ENCODE data around the gene HOXB1. TPM values are rescaled to one million over a fixed set of nuclear protein-coding genes. Genes with fewer than 3 reads are reported as not detected.

HOXB1 gene
- total RNA-seq, 2 donors from 2014 or later: not detected

DNA sequence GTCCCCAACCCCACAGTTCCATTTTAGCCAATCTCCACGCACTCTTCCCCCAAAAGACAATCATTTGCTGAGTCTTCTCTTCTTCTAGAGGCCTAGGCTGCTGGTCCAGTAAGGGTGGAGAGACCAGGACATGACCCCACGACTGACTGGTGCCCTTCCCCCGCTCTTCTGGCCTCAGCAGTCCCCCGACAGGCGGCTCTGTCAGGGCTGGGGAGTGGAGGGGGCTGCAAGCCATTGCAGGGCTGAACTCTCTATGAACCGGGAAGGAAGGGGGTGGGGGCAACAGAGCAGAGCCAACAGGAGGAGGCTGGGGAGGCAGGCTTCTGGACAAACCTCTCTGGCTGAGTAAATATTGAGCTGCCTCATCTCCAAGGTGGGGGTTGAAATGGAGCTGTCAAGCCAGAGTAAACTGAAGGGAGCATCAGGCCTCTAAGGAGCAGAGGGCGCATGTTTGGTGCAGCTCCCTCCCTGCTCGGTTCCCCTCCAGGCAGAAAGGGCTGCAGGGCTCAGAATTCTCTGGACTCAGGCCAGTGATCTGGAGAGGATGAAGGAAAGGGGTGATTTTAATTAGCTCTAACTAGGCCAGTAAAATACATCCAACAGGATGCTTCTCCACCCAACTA, 8.7 kb downstream of the HOXB1 start:
- H3K4me1 ChIP-seq: no peaks in the 10 kb centered on the region
- no peak for DNase-seq
- intact Hi-C loops (cut with DNase I): no loop called here
- TF ChIP-seq, protein P1, sequence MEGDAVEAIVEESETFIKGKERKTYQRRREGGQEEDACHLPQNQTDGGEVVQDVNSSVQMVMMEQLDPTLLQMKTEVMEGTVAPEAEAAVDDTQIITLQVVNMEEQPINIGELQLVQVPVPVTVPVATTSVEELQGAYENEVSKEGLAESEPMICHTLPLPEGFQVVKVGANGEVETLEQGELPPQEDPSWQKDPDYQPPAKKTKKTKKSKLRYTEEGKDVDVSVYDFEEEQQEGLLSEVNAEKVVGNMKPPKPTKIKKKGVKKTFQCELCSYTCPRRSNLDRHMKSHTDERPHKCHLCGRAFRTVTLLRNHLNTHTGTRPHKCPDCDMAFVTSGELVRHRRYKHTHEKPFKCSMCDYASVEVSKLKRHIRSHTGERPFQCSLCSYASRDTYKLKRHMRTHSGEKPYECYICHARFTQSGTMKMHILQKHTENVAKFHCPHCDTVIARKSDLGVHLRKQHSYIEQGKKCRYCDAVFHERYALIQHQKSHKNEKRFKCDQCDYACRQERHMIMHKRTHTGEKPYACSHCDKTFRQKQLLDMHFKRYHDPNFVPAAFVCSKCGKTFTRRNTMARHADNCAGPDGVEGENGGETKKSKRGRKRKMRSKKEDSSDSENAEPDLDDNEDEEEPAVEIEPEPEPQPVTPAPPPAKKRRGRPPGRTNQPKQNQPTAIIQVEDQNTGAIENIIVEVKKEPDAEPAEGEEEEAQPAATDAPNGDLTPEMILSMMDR (IDR thresholded peaks at IDR 0.05): no peak
- H3K9ac ChIP-seq (ENCODE audit: low read depth in 2 of 2, low read length in 2 of 2): no peak overlapping the region
- no peak overlapping the region for H3K4me3 ChIP-seq
- no peaks in the 10 kb centered on the region for H3K9me3 ChIP-seq
- no peaks in the 10 kb centered on the region for H3K36me3 ChIP-seq
- H3K27ac ChIP-seq: no peak overlapping the region
- peaks cover 2% of the 10 kb centered on the region for H3K27me3 ChIP-seq

DNA sequence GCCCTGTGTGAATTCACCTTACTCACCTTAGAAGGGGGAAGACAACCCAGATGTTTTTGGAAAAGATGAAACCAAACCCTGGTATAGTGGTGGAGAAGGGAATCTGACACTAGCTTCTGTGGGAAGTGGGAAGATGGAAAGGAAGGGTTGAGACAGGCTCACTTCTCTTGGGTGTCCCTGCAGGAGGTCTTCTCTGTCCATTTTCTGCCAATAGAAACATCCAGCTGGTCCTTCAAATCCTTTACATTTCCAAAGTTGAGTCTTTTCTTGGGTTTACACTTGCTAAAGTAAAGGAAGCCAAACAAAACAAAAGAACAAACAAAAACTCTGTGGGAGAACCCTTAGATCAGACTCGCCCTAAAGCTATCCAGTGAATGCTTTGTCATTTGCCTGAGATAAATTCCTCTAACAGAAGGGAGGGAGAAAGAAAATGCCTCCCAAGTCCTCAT, 10.2 kb downstream of the HOXB1 start:
- TF ChIP-seq, protein P1 (IDR thresholded peaks at IDR 0.05): no peak
- no peak overlapping the region for H3K9ac ChIP-seq (ENCODE audit: low read depth in 2 of 2, low read length in 2 of 2)
- H3K27me3 ChIP-seq: no peaks in the 10 kb centered on the region
- H3K4me3 ChIP-seq: no peak overlapping the region
- no peak overlapping the region for H3K27ac ChIP-seq
- intact Hi-C loops (cut with DNase I): no loop called here
- H3K9me3 ChIP-seq: no peaks in the 10 kb centered on the region
- no peaks in the 10 kb centered on the region for H3K36me3 ChIP-seq
- DNase-seq: no peak
- H3K4me1 ChIP-seq: no peaks in the 10 kb centered on the region

DNA sequence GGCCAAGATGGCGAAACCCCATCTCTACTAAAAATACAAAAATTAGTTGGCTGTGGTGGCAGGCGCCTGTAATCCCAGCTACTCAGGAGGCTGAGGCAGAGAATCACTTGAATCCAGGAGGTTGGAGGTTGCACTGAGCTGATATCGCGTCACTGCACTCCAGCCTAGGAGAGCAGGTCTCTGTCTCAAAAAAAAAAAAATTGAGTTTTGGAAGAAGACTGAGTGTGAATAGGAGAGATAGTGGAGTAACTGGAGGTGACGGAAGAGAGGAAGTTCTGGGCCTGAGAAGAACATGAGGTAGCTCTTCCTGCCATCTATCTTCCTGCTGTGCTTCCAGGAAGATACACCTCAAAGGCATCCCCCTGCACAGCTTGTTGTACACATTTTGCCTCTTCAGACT, 11.4 kb downstream of the HOXB1 start:
- no peak overlapping the region for H3K9ac ChIP-seq (ENCODE audit: low read depth in 2 of 2, low read length in 2 of 2)
- H3K27ac ChIP-seq: no peak overlapping the region
- H3K36me3 ChIP-seq: no peaks in the 10 kb centered on the region
- intact Hi-C loops (cut with DNase I): no loop called here
- no peaks in the 10 kb centered on the region for H3K9me3 ChIP-seq
- no peak for DNase-seq
- H3K27me3 ChIP-seq: no peaks in the 10 kb centered on the region
- TF ChIP-seq, protein P1 (IDR thresholded peaks at IDR 0.05): no peak
- no peak overlapping the region for H3K4me3 ChIP-seq
- H3K4me1 ChIP-seq: no peaks in the 10 kb centered on the region

DNA sequence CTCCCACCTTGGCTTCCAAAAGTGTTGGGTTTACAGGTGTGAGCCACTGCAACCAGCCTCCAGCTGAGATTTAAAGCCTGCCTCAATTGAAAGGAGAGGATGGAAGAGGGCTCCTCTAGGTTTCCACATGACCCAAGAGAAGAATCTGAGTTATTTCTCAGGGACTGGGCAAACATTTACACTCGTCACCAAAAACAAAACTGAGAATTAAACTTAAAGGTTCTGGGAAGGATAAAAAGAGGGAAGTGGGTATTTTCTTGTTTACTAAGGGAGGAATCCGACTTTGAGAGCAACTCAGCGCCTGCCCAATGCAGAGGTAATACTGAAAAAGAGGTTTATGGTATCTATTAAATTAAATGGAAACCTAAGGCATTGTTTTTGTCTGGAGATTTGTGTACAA, 13.3 kb downstream of the HOXB1 start:
- Histone ChIP-seq H3K4me1 (no peaks in the 10 kb centered on the region), H3K36me3 (no peaks in the 10 kb centered on the region), H3K4me3 (no peak overlapping the region), H3K27ac (no peak overlapping the region), H3K9me3 (no peaks in the 10 kb centered on the region), H3K27me3 (no peaks in the 10 kb centered on the region), H3K9ac (ENCODE audit: low read depth in 2 of 2, low read length in 2 of 2) (no peak overlapping the region)
- intact Hi-C loops (cut with DNase I): no loop called here
- TF ChIP-seq, protein P1 (IDR thresholded peaks at IDR 0.05): no peak
- DNase-seq: no peak

DNA sequence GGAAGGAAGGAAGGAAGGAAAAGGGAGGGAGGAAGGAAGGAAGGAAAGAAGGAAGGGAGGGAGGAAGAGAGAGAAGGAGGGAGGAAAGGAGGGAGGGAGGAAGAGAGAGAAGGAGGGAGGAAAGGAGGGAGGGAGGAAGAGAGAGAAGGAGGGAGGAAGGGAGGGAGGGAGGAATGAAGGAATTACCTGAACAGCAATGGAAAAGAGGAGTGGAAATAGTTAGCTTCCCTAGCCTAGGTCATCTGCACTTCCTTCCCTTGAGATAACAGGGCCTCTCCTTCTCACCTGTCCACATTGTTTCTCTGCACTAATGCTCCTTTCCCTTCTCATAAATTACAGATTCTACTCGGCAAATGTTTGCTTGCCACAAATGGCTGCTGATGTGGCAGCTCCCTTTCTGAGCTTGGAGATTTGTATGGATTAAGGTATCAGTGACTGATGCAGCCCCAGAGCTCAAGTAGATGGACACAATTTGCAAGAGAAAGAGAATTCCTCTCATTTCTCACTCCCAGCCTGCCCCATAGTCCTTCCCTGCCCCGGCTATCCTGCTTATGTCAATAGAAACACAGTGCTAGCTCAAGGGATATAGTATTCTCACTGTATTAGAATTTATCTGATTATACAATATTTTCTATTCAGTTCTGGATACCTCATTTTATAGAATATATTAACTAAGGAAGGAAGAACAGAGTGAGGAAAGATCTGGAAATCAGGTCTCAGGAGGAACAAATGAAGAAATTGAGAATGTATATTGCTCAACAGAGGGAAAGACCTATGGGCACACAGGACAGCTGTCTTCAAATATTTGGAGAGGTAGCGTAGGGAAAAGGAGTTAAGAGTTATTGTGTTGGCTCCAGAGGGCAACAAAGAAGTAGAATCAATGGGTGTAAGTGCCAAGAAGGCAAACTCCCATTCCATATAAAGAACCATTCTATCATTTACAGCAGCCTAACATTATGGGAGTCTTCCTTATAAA, 14.6 kb downstream of the HOXB1 start:
- TF ChIP-seq, protein P1 (IDR thresholded peaks at IDR 0.05): no peak
- no peak for DNase-seq
- no peak overlapping the region for H3K9ac ChIP-seq (ENCODE audit: low read depth in 2 of 2, low read length in 2 of 2)
- H3K27me3 ChIP-seq: no peaks in the 10 kb centered on the region
- H3K9me3 ChIP-seq: no peaks in the 10 kb centered on the region
- H3K36me3 ChIP-seq: no peaks in the 10 kb centered on the region
- H3K4me3 ChIP-seq: no peak overlapping the region
- H3K4me1 ChIP-seq: no peaks in the 10 kb centered on the region
- H3K27ac ChIP-seq: no peak overlapping the region
- intact Hi-C loops (cut with DNase I): no loop called here

Data from colonic mucosa (tissue), 4 donors.